Neuron (in vitro differentiated cells): Measurements from ENCODE around the gene PDZRN4.
"Not testable (repeated sequence)": the region's sequence is repeated elsewhere in the genome, so short reads cannot be mapped to it uniquely, and the experiment has no call there.

Experiments used
- H2AFZ ChIP-seq: one replicate; pipeline ENCODE4 v1.6.1; 2013; ENCODE audit warnings: low read depth, mild to moderate bottlenecking, inconsistent platforms, low read length, moderate library complexity
- H3K27me3 ChIP-seq: one replicate; pipeline ENCODE4 v1.6.1; 2013; ENCODE audit warnings: low read length; ENCODE audit not compliant: insufficient read depth
- H3K36me3 ChIP-seq: one replicate; pipeline ENCODE4 v1.6.1; 2013; ENCODE audit warnings: low read length; ENCODE audit not compliant: insufficient read depth
- H3K4me1 ChIP-seq: one replicate; pipeline ENCODE4 v1.6.1; 2013; ENCODE audit warnings: low read length; ENCODE audit not compliant: insufficient read depth
- H3K4me3 ChIP-seq: 2 replicates; pipeline ENCODE4 v1.5.1; 2013; ENCODE audit warnings: mild to moderate bottlenecking, low read length, moderate library complexity
- H3K9me3 ChIP-seq: one replicate; pipeline ENCODE4 v1.6.1; 2013; ENCODE audit warnings: low read length

Gene PDZRN4

GRCh38 chr12:41310367-41310766 lies 122.2 kb downstream of the PDZRN4 start:
- H3K27me3 ChIP-seq, result no peaks in the 10 kb centered on the region
- H3K9me3 ChIP-seq, result no peaks in the 10 kb centered on the region
- H2AFZ ChIP-seq, result no peak overlapping the region
- no peaks in the 10 kb centered on the region for H3K4me1 ChIP-seq
- no peak overlapping the region for H3K4me3 ChIP-seq
- H3K36me3 ChIP-seq, result no peaks in the 10 kb centered on the region

- Histone ChIP-seq H3K27me3 (no peaks in the 10 kb centered on the region), H3K4me3 (no peak overlapping the region), H3K4me1 (no peaks in the 10 kb centered on the region), H3K9me3 (no peaks in the 10 kb centered on the region), H2AFZ (no peak overlapping the region), H3K36me3 (no peaks in the 10 kb centered on the region)
Measured at GRCh38 chr12:41311883-41312282, 123.8 kb downstream of the PDZRN4 start.

GRCh38 chr12:41312451-41312850 lies 124.3 kb downstream of the PDZRN4 start:
- not testable (repeated sequence) for H2AFZ ChIP-seq, H3K4me3 ChIP-seq, H3K27me3 ChIP-seq, H3K36me3 ChIP-seq, H3K4me1 ChIP-seq, H3K9me3 ChIP-seq

DNA sequence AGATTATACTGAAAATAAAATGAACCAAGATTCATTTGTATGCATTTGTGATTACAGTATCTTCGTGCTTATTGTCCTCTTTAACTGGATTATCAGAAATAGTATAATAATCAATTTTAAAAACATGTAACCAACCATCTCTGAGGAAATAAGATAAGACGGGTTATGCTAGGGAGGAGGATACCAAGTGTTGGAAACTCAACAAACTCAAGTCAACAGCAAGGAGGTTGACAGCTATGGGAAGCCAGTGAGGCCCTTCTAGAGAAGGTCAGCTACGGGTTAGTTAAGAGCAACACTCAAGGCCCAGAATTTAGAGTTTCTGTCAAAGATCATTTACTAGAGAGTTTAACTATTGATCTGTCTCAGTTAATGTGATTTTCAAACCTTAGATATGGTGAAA lies 137.2 kb downstream of the PDZRN4 start:
- H3K36me3 ChIP-seq, result no peaks in the 10 kb centered on the region
- no peaks in the 10 kb centered on the region for H3K27me3 ChIP-seq
- H3K4me3 ChIP-seq, result no peak overlapping the region
- no peaks in the 10 kb centered on the region for H3K9me3 ChIP-seq
- H3K4me1 ChIP-seq, result peaks cover 7% of the 10 kb centered on the region
- H2AFZ ChIP-seq, result no peak overlapping the region

DNA sequence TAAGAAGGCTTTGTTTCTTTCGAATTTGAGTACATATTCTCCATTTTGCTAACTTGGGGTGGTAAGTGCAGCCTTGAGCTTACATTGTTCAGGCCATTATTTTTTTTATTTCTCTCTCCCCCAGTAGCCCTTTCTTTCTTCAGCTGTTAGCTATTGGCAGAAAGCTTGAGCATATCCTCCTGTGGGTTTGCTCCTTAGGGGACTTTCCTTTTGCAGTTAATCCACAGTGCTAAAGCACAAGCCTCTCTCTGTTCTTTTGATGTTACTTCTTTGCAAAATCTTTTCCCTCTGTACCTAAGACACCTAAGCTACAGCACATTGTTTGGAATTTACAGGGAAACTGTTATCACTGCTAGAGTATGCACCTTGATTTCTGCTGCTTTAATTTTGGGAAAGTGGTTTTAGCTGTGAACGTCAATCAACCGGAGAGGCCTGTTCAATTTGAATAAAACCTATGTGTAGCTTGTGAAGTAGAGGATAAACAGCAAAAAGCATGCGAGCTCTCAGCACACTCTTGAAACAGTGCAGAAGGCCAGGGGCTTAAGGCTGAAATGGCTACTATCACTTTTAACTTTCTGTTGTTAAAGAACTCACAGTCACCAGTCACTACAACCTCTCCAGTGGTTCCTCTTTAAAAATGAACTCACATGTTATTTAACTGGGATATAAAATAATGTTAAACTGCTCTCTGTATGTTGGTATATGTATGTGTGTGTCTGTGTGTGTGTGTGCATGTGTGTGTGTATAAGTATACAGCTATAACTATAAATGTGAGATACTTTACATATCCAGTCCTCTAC lies 139.2 kb downstream of the PDZRN4 start:
- H2AFZ ChIP-seq, result peak overlapping the region; percentile 28
- no peak overlapping the region for H3K4me3 ChIP-seq
- no peaks in the 10 kb centered on the region for H3K9me3 ChIP-seq
- H3K36me3 ChIP-seq, result no peaks in the 10 kb centered on the region
- peaks cover 7% of the 10 kb centered on the region for H3K4me1 ChIP-seq
- H3K27me3 ChIP-seq, result no peaks in the 10 kb centered on the region

- Histone ChIP-seq H2AFZ (no peak overlapping the region), H3K36me3 (no peaks in the 10 kb centered on the region), H3K4me3 (no peak overlapping the region), H3K27me3 (no peaks in the 10 kb centered on the region), H3K4me1 (peaks cover 36% of the 10 kb centered on the region), H3K9me3 (no peaks in the 10 kb centered on the region)
Measured at GRCh38 chr12:41333974-41334373, 145.9 kb downstream of the PDZRN4 start.

DNA sequence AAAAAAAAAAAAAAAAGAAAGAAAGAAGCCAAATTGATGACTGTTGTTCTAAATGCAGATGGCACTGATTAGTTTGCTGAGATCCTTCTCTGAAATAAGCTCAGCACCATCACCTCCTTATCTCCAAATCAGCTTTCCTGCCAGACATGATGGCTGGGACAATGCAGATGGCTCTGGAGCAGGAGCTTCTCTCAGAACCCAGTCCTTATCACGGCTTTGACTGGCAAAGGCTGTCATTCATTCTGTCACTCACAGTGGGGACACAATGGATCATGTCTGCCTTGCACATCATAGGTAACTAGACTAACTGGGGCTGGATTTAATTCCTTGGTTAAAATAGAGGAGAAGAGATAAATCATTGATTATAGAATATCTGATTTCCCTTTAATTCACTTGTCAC lies 146.3 kb downstream of the PDZRN4 start:
- H3K4me1 ChIP-seq, result peaks cover 36% of the 10 kb centered on the region
- H3K36me3 ChIP-seq, result no peaks in the 10 kb centered on the region
- no peak overlapping the region for H3K4me3 ChIP-seq
- H3K9me3 ChIP-seq, result no peaks in the 10 kb centered on the region
- H3K27me3 ChIP-seq, result no peaks in the 10 kb centered on the region
- no peak overlapping the region for H2AFZ ChIP-seq

GRCh38 chr12:41336041-41336549 lies 148.0 kb downstream of the PDZRN4 start:
- no peaks in the 10 kb centered on the region for H3K36me3 ChIP-seq
- no peak overlapping the region for H2AFZ ChIP-seq
- H3K9me3 ChIP-seq, result no peaks in the 10 kb centered on the region
- H3K4me1 ChIP-seq, result peaks cover 36% of the 10 kb centered on the region
- H3K4me3 ChIP-seq, result no peak overlapping the region
- no peaks in the 10 kb centered on the region for H3K27me3 ChIP-seq

GRCh38 chr12:41339784-41340183 lies 151.7 kb downstream of the PDZRN4 start:
- Histone ChIP-seq H2AFZ (no peak overlapping the region), H3K27me3 (no peaks in the 10 kb centered on the region), H3K9me3 (no peaks in the 10 kb centered on the region), H3K36me3 (no peaks in the 10 kb centered on the region), H3K4me3 (no peak overlapping the region), H3K4me1 (peaks cover 18% of the 10 kb centered on the region)

- no peaks in the 10 kb centered on the region for H3K36me3 ChIP-seq
- H3K4me3 ChIP-seq, result no peak overlapping the region
- H2AFZ ChIP-seq, result peak overlapping the region; percentile 61
- H3K9me3 ChIP-seq, result no peaks in the 10 kb centered on the region
- H3K27me3 ChIP-seq, result no peaks in the 10 kb centered on the region
- peaks cover 8% of the 10 kb centered on the region for H3K4me1 ChIP-seq
Measured at GRCh38 chr12:41344776-41345470, 156.8 kb downstream of the PDZRN4 start.

GRCh38 chr12:41348198-41348597 lies 160.1 kb downstream of the PDZRN4 start:
- Histone ChIP-seq H3K36me3 (no peaks in the 10 kb centered on the region), H2AFZ (no peak overlapping the region), H3K4me3 (no peak overlapping the region), H3K9me3 (no peaks in the 10 kb centered on the region), H3K4me1 (peaks cover 8% of the 10 kb centered on the region), H3K27me3 (no peaks in the 10 kb centered on the region)

- H2AFZ ChIP-seq, result no peak overlapping the region
- no peaks in the 10 kb centered on the region for H3K36me3 ChIP-seq
- no peak overlapping the region for H3K4me3 ChIP-seq
- H3K27me3 ChIP-seq, result no peaks in the 10 kb centered on the region
- no peaks in the 10 kb centered on the region for H3K4me1 ChIP-seq
- no peaks in the 10 kb centered on the region for H3K9me3 ChIP-seq
Measured at GRCh38 chr12:41356181-41356580, 168.1 kb downstream of the PDZRN4 start.

DNA sequence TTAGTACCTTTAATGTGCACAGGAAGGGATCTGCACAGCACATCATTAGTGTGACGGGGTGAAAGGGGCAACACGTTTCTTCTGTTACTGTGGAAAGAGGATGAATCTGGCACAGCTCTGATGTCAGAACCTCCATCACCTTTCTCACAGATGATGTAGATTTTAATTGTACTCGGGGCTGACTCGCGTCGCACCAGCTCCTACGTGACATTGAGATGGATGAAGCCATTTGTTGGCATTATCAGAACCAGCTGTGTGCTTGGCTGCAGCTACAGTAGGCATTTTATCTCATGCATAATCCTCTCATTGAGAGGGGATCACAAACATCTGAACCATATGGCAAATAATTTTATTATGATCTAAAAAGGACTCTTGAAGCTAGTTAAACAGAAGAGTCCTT lies 173.6 kb downstream of the PDZRN4 start:
- no peaks in the 10 kb centered on the region for H3K36me3 ChIP-seq
- H3K4me1 ChIP-seq, result peaks cover 10% of the 10 kb centered on the region
- no peaks in the 10 kb centered on the region for H3K9me3 ChIP-seq
- no peak overlapping the region for H2AFZ ChIP-seq
- H3K4me3 ChIP-seq, result no peak overlapping the region
- no peaks in the 10 kb centered on the region for H3K27me3 ChIP-seq
